ENCODE results near the gene EDIL3. TPM values are rescaled to one million over a fixed set of nuclear protein-coding genes. Genes with fewer than 3 reads are reported as not detected.

EDIL3 gene
- total RNA-seq, 1 donor from 2014 or later: 220 TPM

DNA sequence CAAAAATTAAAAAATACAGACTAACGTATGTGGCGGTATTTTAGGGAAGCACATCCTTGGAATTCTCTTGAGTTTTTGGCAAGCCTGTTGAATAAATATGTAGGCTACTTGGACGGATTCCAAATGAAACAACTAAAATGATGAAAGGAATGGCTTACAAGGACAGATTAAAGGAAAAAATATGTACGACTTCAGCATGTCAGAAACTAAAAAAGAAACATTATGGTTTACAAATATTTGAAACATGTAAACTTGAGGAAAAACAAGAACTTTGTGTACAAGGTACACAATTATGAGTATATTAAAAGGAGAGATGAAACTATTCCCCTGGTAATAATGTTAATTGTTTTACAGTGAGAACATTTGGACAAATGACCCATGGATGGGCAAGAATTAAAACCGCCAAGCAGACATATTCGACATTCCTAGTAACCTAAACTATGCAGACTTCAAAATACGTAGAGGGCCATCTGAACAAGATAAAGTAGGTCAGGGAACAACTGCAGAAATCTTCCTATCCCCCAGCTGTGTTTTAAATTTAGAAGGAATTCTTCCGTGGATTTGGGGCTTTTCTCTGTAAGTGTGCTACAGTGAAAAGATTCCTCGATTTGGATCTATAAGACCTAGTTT lies 12.5 kb downstream of the EDIL3 start:
- Mint-ChIP-seq H3K9me3 (ENCODE audit: unreplicated experiment) (no peaks in the 10 kb centered on the region), H3K36me3 (ENCODE audit: unreplicated experiment) (no peaks in the 10 kb centered on the region), H3K4me3 (ENCODE audit: unreplicated experiment) (no peak overlapping the region), H3K27ac (ENCODE audit: unreplicated experiment) (no peak overlapping the region), H3K4me1 (ENCODE audit: low read depth, unreplicated experiment) (peaks cover 4% of the 10 kb centered on the region), H3K27me3 (ENCODE audit: unreplicated experiment) (no peaks in the 10 kb centered on the region)
- no peak for DNase-seq
- TF ChIP-seq, protein P1, sequence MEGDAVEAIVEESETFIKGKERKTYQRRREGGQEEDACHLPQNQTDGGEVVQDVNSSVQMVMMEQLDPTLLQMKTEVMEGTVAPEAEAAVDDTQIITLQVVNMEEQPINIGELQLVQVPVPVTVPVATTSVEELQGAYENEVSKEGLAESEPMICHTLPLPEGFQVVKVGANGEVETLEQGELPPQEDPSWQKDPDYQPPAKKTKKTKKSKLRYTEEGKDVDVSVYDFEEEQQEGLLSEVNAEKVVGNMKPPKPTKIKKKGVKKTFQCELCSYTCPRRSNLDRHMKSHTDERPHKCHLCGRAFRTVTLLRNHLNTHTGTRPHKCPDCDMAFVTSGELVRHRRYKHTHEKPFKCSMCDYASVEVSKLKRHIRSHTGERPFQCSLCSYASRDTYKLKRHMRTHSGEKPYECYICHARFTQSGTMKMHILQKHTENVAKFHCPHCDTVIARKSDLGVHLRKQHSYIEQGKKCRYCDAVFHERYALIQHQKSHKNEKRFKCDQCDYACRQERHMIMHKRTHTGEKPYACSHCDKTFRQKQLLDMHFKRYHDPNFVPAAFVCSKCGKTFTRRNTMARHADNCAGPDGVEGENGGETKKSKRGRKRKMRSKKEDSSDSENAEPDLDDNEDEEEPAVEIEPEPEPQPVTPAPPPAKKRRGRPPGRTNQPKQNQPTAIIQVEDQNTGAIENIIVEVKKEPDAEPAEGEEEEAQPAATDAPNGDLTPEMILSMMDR (IDR thresholded peaks at IDR 0.05; ENCODE audit: partially characterized antibody, unreplicated experiment): no peak

DNA sequence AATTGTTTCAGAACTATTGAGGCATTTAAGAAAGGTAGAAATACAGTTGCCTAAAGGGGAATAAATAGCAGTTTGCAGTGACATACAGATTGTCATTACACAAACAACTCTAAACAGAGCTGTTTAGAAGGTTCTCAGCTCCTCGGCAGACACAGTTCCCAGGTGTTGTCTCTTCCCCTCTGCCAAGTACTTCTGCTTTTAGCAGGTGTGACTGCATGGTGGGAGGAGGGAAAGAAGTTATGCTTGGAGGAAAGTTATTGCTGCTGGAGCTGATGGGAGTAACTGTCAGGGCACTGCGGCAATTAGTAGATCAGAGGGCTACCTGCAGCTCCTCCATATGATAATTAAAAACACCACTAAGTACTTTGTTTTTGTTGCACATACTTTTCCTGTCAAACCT lies 14.5 kb downstream of the EDIL3 start:
- H3K9me3 Mint-ChIP-seq (ENCODE audit: unreplicated experiment): no peaks in the 10 kb centered on the region
- TF ChIP-seq, protein P1 (IDR thresholded peaks at IDR 0.05; ENCODE audit: partially characterized antibody, unreplicated experiment): no peak
- H3K27ac Mint-ChIP-seq (ENCODE audit: unreplicated experiment): no peak overlapping the region
- no peak for DNase-seq
- no peak overlapping the region for H3K4me3 Mint-ChIP-seq (ENCODE audit: unreplicated experiment)
- H3K4me1 Mint-ChIP-seq (ENCODE audit: low read depth, unreplicated experiment): peaks cover 2% of the 10 kb centered on the region
- no peaks in the 10 kb centered on the region for H3K27me3 Mint-ChIP-seq (ENCODE audit: unreplicated experiment)
- no peaks in the 10 kb centered on the region for H3K36me3 Mint-ChIP-seq (ENCODE audit: unreplicated experiment)

DNA sequence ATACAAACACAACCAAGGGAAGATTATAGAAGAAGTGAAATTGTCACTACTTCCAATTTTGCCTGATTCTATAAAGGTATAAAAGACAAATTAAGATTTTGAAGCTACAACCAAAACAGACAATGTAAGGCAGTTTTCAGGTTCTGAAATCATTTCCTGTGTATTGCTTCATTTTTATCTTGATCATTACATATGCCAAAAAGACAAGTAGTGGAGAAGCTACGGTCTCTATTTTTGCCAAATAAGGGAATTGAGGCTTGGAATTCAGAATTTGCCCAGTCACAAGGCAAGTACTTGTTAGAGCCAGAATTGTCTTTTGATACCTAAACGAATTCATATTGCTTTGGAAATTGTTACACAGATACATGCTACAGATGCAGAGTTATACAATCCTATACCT lies 20.6 kb downstream of the EDIL3 start:
- no peak for DNase-seq
- TF ChIP-seq, protein P1 (IDR thresholded peaks at IDR 0.05; ENCODE audit: partially characterized antibody, unreplicated experiment): no peak
- Mint-ChIP-seq H3K9me3 (ENCODE audit: unreplicated experiment) (no peaks in the 10 kb centered on the region), H3K27me3 (ENCODE audit: unreplicated experiment) (no peaks in the 10 kb centered on the region), H3K4me1 (ENCODE audit: low read depth, unreplicated experiment) (peaks cover 2% of the 10 kb centered on the region), H3K36me3 (ENCODE audit: unreplicated experiment) (no peaks in the 10 kb centered on the region), H3K27ac (ENCODE audit: unreplicated experiment) (no peak overlapping the region), H3K4me3 (ENCODE audit: unreplicated experiment) (no peak overlapping the region)

DNA sequence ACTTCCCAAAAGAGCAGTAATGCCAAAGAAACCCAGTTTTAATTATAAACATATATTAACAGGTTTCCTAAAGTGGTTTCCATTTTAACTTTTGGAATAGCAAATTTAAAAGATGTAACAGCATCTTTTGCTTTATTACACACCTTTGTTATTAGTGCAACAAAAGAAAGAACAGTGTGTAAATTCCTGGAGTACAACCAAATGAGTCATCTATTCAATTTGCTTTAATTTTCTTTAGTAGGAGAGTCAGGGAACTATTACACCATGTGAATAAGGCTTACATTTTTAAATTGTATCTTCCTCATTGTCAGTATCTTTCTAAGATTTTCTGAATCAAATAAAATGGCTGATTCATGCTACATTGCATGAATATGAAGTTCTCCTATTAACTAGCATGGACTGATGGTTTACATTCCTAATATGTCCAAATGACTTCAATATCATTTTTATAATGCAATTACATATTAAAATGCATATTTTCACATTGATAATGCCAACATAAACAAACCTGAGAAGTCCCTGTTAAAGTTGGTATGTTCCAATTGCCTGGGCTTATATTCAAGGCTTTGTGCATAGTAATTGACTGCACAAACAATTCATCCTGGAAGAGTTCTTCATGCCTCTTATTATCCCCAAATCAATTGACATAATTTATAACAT lies 22.5 kb downstream of the EDIL3 start:
- Mint-ChIP-seq H3K27ac (ENCODE audit: unreplicated experiment) (no peak overlapping the region), H3K9me3 (ENCODE audit: unreplicated experiment) (no peaks in the 10 kb centered on the region), H3K4me1 (ENCODE audit: low read depth, unreplicated experiment) (no peaks in the 10 kb centered on the region), H3K36me3 (ENCODE audit: unreplicated experiment) (no peaks in the 10 kb centered on the region), H3K27me3 (ENCODE audit: unreplicated experiment) (no peaks in the 10 kb centered on the region), H3K4me3 (ENCODE audit: unreplicated experiment) (no peak overlapping the region)
- no peak for DNase-seq
- TF ChIP-seq, protein P1 (IDR thresholded peaks at IDR 0.05; ENCODE audit: partially characterized antibody, unreplicated experiment): no peak

DNA sequence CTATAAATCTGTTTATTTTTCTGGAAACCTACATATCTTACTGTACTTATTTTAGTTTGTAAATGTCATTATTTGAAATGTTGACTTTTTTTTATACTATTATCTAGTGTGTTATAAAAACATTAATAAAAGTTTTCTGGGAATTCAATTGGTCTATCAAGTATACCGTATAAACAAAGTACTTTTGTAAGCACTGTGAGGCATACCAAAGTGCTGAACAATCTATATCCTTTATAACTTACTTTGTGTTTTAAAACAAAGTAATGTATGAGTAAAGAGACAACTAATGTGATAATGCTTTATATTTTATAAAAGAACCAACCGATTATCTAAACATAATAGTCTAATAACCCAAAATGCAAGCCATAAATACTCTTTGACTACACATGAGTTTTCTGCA lies 23.1 kb downstream of the EDIL3 start:
- Mint-ChIP-seq H3K27ac (ENCODE audit: unreplicated experiment) (no peak overlapping the region), H3K9me3 (ENCODE audit: unreplicated experiment) (no peaks in the 10 kb centered on the region), H3K27me3 (ENCODE audit: unreplicated experiment) (no peaks in the 10 kb centered on the region), H3K36me3 (ENCODE audit: unreplicated experiment) (peaks cover 2% of the 10 kb centered on the region), H3K4me1 (ENCODE audit: low read depth, unreplicated experiment) (no peaks in the 10 kb centered on the region), H3K4me3 (ENCODE audit: unreplicated experiment) (no peak overlapping the region)
- no peak for DNase-seq
- TF ChIP-seq, protein P1 (IDR thresholded peaks at IDR 0.05; ENCODE audit: partially characterized antibody, unreplicated experiment): no peak
